HCT116 (cell line): ENCODE measurements around the gene RFX2. TPM values are rescaled to one million over a fixed set of nuclear protein-coding genes. Genes with fewer than 3 reads are reported as not detected.

Experiments
- ATAC-seq: fragments of 200-7000 bp; cut with Tn5 transposase; 2 replicates; pipeline ENCODE4 v1.9.1; 2020; ENCODE audit warnings: mild to moderate bottlenecking, moderate library complexity
- BruUV-seq: library from RNA; stranded (reverse); fragments of 400-500 nt; replicated peaks from 2 replicates; lab custom pipeline; 2021; lab: Mats Ljungman, UMichigan
- CTCF ChIA-PET: fragments of 300-600 bp; sonication (Branson Sonifier 250); formaldehyde crosslinking; loops from one replicate; lab custom pipeline; 2021; ENCODE audit warnings: antibody characterized with exemption; lab: Charles Lee
- POLR2A ChIA-PET: fragments of 300-600, 350-600 bp; sonication (Branson Sonifier 250); formaldehyde crosslinking; loops from one replicate; lab custom pipeline; 2021; ENCODE audit warnings: antibody characterized with exemption; lab: Charles Lee
- RAD21 ChIA-PET, 2 experiments: fragments of 300-600 bp; sonication (Branson Sonifier 250); formaldehyde crosslinking; loops; one replicate each; lab custom pipeline; 2023; ENCODE audit warnings: low total read pairs in 2 of 2; ENCODE audit not compliant: uncharacterized antibody in 2 of 2, unreplicated experiment in 2 of 2, low non-redundant PET in 1 of 2; lab: Charles Lee
- DNase-seq: peaks from one replicate; pipeline ENCODE4 v3.0.0-alpha.2; 2010; ENCODE audit warnings: low read depth, low spot score
- H2AFZ ChIP-seq: fragments of 200-600 bp; shearing (Covaris generic), sonication (generic); 2 replicates; pipeline ENCODE4 v1.6.1; 2017; ENCODE audit warnings: low read depth, mixed run types, mixed read lengths, antibody characterized with exemption, low read length; ENCODE audit not compliant: poor library complexity, severe bottlenecking
- H3K27ac ChIP-seq: 2 replicates; pipeline ENCODE4 v1.5.1; 2012; ENCODE audit warnings: low read depth, low read length
- H3K27me3 ChIP-seq: fragments of 200-600 bp; sonication (generic); 2 replicates; pipeline ENCODE4 v1.6.1; 2016; ENCODE audit warnings: mixed run types, low read length, mixed read lengths; ENCODE audit not compliant: insufficient read depth
- H3K36me3 ChIP-seq, 2 experiments: fragments of 200-500 bp in 1 of 2; fragments of 200-600 bp in 1 of 2; sonication (Bioruptor generic) in 1 of 2; sonication (generic) in 1 of 2; 2 replicates each; pipeline versions ENCODE4 v1.5.1 to v1.6.1; 2014 to 2016; ENCODE audit warnings: low read length in 2 of 2, inconsistent platforms in 1 of 2, mixed read lengths in 1 of 2, mixed run types in 1 of 2; ENCODE audit not compliant: insufficient read depth in 2 of 2, control insufficient read depth in 1 of 2
- H3K4me1 ChIP-seq, 2 experiments: fragments of 200-600 bp in 1 of 2; sonication (generic) in 1 of 2; 2 replicates each; pipeline versions ENCODE4 v1.5.1 to v1.6.1; 2012 to 2017; ENCODE audit warnings: low read length in 2 of 2, inconsistent platforms in 1 of 2, mild to moderate bottlenecking in 1 of 2, mixed read lengths in 1 of 2, mixed run types in 1 of 2, moderate library complexity in 1 of 2; ENCODE audit not compliant: insufficient read depth in 2 of 2, control insufficient read depth in 1 of 2
- H3K4me2 ChIP-seq: fragments of 200-600 bp; sonication (generic); 2 replicates; pipeline ENCODE4 v1.6.1; 2017; ENCODE audit warnings: mixed run types, low read length, mixed read lengths
- H3K4me3 ChIP-seq, 2 experiments: fragments of 200-600 bp in 1 of 2; sonication (generic) in 1 of 2; replicated peaks in 1 of 2; 2 replicates each; pipeline ENCODE4 v1.5.1; 2011 to 2016; ENCODE audit warnings: low read length in 2 of 2, control low read depth in 1 of 2, low read depth in 1 of 2, mild to moderate bottlenecking in 1 of 2, mixed read lengths in 1 of 2, mixed run types in 1 of 2
- H3K79me2 ChIP-seq: fragments of 200-600 bp; sonication (generic); 2 replicates; pipeline ENCODE4 v1.6.1; 2017; ENCODE audit warnings: mild to moderate bottlenecking, mixed run types, low read length, moderate library complexity, mixed read lengths; ENCODE audit not compliant: insufficient read depth
- H3K9ac ChIP-seq: fragments of 200-600 bp; sonication (generic); 2 replicates; pipeline ENCODE4 v1.6.1; 2016; ENCODE audit warnings: low read length, mixed read lengths
- H3K9me2 ChIP-seq: fragments of 200-600 bp; sonication (generic), shearing (Covaris generic); 2 replicates; pipeline ENCODE4 v1.6.1; 2017; ENCODE audit warnings: mixed run types, mild to moderate bottlenecking, moderate library complexity; ENCODE audit not compliant: insufficient read depth
- H3K9me3 ChIP-seq, 2 experiments: fragments of 200-500 bp in 1 of 2; fragments of 200-600 bp in 1 of 2; sonication (Bioruptor generic) in 1 of 2; sonication (generic) in 1 of 2; 2 replicates each; pipeline ENCODE4 v1.6.1; 2014 to 2017; ENCODE audit warnings: low read length in 2 of 2, mixed read lengths in 2 of 2, inconsistent platforms in 1 of 2, low read depth in 1 of 2, mild to moderate bottlenecking in 1 of 2, mixed run types in 1 of 2, moderate library complexity in 1 of 2; ENCODE audit not compliant: control insufficient read depth in 1 of 2, insufficient read depth in 1 of 2
- H4K20me1 ChIP-seq: fragments of 200-600 bp; sonication (generic), shearing (Covaris generic); 2 replicates; pipeline ENCODE4 v1.6.1; 2017; ENCODE audit warnings: mixed run types, mild to moderate bottlenecking, moderate library complexity; ENCODE audit not compliant: insufficient read depth
- ATF3 ChIP-seq: IDR thresholded peaks from 2 replicates; pipeline ENCODE4 v1.6.1; 2012
- CBX3 ChIP-seq: IDR thresholded peaks from 2 replicates; pipeline ENCODE4 v1.6.1; 2012; ENCODE audit warnings: low read depth
- CEBPB ChIP-seq: IDR thresholded peaks from 2 replicates; pipeline ENCODE4 v1.6.1; 2012; ENCODE audit warnings: low read depth
- CTCF ChIP-seq, 3 experiments: fragments of 200-600 bp in 1 of 3; sonication (generic) in 1 of 3; IDR thresholded peaks in 2 of 3; conservative IDR thresholded peaks in 1 of 3; 2 replicates each; pipeline ENCODE4 v1.5.1; 2012 to 2017; ENCODE audit warnings: low read depth in 2 of 3, low read length in 2 of 3, antibody characterized with exemption in 1 of 3, borderline replicate concordance in 1 of 3, control low read depth in 1 of 3, mild to moderate bottlenecking in 1 of 3, mixed read lengths in 1 of 3, mixed run types in 1 of 3, moderate library complexity in 1 of 3; ENCODE audit not compliant: insufficient read depth in 1 of 3
- EGR1 ChIP-seq: IDR thresholded peaks from 2 replicates; pipeline ENCODE4 v1.6.1; 2012; ENCODE audit warnings: low read depth
- ELF1 ChIP-seq: IDR thresholded peaks from 2 replicates; pipeline ENCODE4 v1.6.1; 2012; ENCODE audit warnings: low read depth, borderline replicate concordance
- EZH2 ChIP-seq: fragments of 200-600 bp; sonication (generic); IDR thresholded peaks from 2 replicates; pipeline ENCODE4 v1.6.1; 2017; ENCODE audit warnings: antibody characterized with exemption, mixed run types
- EZH2phosphoT487 ChIP-seq: fragments of 200-600 bp; IDR thresholded peaks from 2 replicates; pipeline ENCODE4 v1.6.1; 2018; ENCODE audit warnings: antibody characterized with exemption, borderline replicate concordance
- FOSL1 ChIP-seq: IDR thresholded peaks from 2 replicates; pipeline ENCODE4 v1.6.1; 2012; ENCODE audit warnings: low read depth
- JUND ChIP-seq: IDR thresholded peaks from 2 replicates; pipeline ENCODE4 v1.6.1; 2012
- RAD21 ChIP-seq: IDR thresholded peaks from 2 replicates; pipeline ENCODE4 v1.6.1; 2012; ENCODE audit warnings: low read depth, mild to moderate bottlenecking
- REST ChIP-seq: IDR thresholded peaks from 2 replicates; pipeline ENCODE4 v1.6.1; 2012; ENCODE audit warnings: low read depth
- SIN3A ChIP-seq: IDR thresholded peaks from 2 replicates; pipeline ENCODE4 v1.6.1; 2012; ENCODE audit warnings: low read depth
- SP1 ChIP-seq: IDR thresholded peaks from 2 replicates; pipeline ENCODE4 v1.6.1; 2012; ENCODE audit warnings: low read depth
- YY1 ChIP-seq: IDR thresholded peaks from 2 replicates; pipeline ENCODE4 v1.6.1; 2011; ENCODE audit warnings: low read length, low read depth, moderate library complexity, mild to moderate bottlenecking; ENCODE audit not compliant: insufficient replicate concordance; ENCODE audit errors: extremely low read depth
- intact Hi-C: fragments of 100-400 bp; cut with micrococcal nuclease; formaldehyde crosslinking; loops from 2 replicates; pipeline ENCODE4 v1.10.0; 2022
- total RNA-seq: library from RNA; stranded (reverse); gene quantifications from one replicate; pipeline ENCODE4 v1.2.1, GENCODE V29; 2021; ENCODE audit not compliant: unreplicated experiment

RFX2 gene
- total RNA-seq, 1 experiment from 2014 or later = 13.7 TPM

GRCh38 chr19:6100284-6100915, 9.9 kb downstream of the RFX2 start:
- no peaks in the 10 kb centered on the region for H3K27me3 ChIP-seq
- H3K79me2 ChIP-seq = no peaks in the 10 kb centered on the region
- H2AFZ ChIP-seq = no peak overlapping the region
- no TSS peak for BruUV-seq
- H3K27ac ChIP-seq = no peak overlapping the region
- H3K9ac ChIP-seq = no peak overlapping the region
- no peaks in the 10 kb centered on the region for H3K9me3 ChIP-seq
- no peaks in the 10 kb centered on the region for H3K9me2 ChIP-seq
- H3K4me1 ChIP-seq = peaks cover 0 to 7% of the 10 kb centered on the region in 2 experiments; a peak in 1 of 4 replicates
- no peak overlapping the region for H3K4me2 ChIP-seq
- no peak overlapping the region for H3K4me3 ChIP-seq
- no peaks in the 10 kb centered on the region for H4K20me1 ChIP-seq
- intact Hi-C loops = no loop called here
- TF ChIP-seq CTCF (IDR thresholded peaks at IDR 0.05 in 2 of 3, conservative IDR thresholded peaks at IDR 0.05 in 1 of 3; ENCODE audit: borderline replicate concordance in 1 of 3, insufficient read depth in 1 of 3, low read depth in 2 of 3, low read length in 2 of 3) = no peak
- no peak for TF ChIP-seq ATF3
- TF ChIP-seq YY1 = no peak
- TF ChIP-seq FOSL1 = no peak
- no peak for TF ChIP-seq CBX3
- no peak for TF ChIP-seq EZH2phosphoT487
- no peak for TF ChIP-seq JUND
- no peak for TF ChIP-seq ELF1
- TF ChIP-seq SP1 = no peak
- no peak for TF ChIP-seq CEBPB
- TF ChIP-seq REST = no peak
- no peak for TF ChIP-seq SIN3A
- no peak for TF ChIP-seq EZH2
- no peak for TF ChIP-seq EGR1
- no peak for TF ChIP-seq RAD21
- ChIA-PET CTCF (no interaction called here), POLR2A (no interaction called here), RAD21 (no interaction called here)
- H3K36me3 ChIP-seq = no peaks in the 10 kb centered on the region
- no peak for ATAC-seq
- DNase-seq = no peak
